Measurements from ENCODE around the gene STAG3. TPM values are rescaled to one million over a fixed set of nuclear protein-coding genes. Genes with fewer than 3 reads are reported as not detected.

Gene STAG3
- total RNA-seq, 1 donor: 0.90 TPM

DNA sequence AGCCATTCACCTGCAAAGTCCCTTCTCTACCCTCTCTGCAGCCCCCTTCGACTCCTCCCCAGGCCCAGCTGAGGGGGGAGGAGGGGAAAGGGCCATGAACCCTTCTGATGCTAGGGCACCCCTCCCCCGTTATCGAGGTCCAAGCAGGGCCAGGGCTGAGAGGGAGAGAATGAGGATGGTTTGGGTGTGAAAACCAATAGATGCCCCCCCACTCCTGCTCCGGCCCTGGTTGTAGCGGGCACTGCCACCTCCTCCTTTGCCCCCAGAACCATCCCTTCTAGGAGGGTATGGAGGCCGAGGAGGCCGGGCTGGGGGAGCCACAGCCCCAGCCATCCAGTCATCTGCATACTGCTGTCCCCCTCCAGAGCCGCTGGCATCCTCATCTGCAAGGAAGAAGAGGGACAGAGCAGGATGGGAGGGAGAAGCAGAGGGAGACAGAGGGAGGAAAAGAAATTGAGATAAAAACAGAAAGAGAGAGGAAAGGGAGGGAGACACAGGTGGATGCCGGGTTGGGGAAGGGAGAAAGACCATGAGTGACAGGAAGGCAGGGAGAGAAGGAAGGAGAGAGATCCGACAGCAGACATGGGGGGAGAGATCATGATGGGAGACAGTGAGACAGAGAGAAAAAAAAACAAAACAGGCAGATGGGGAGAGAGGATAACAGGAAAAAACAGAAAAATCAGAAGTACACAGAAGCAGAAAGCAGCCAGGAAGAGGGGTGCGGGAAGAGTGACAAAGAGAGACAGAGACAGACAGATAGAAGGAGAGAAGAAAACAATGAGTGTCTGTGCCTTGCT lies 7.4 kb upstream of the STAG3 start:
- no peak overlapping the region for H3K4me3 ChIP-seq (ENCODE audit: low read depth, low read length)
- no peak for DNase-seq (ENCODE audit: low read depth)
- TF ChIP-seq, protein P1, sequence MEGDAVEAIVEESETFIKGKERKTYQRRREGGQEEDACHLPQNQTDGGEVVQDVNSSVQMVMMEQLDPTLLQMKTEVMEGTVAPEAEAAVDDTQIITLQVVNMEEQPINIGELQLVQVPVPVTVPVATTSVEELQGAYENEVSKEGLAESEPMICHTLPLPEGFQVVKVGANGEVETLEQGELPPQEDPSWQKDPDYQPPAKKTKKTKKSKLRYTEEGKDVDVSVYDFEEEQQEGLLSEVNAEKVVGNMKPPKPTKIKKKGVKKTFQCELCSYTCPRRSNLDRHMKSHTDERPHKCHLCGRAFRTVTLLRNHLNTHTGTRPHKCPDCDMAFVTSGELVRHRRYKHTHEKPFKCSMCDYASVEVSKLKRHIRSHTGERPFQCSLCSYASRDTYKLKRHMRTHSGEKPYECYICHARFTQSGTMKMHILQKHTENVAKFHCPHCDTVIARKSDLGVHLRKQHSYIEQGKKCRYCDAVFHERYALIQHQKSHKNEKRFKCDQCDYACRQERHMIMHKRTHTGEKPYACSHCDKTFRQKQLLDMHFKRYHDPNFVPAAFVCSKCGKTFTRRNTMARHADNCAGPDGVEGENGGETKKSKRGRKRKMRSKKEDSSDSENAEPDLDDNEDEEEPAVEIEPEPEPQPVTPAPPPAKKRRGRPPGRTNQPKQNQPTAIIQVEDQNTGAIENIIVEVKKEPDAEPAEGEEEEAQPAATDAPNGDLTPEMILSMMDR (IDR thresholded peaks at IDR 0.05; ENCODE audit: insufficient read depth, low read length): no peak

- H3K4me3 ChIP-seq (ENCODE audit: low read depth, low read length): peak overlapping the region; percentile 25
- DNase-seq (ENCODE audit: low read depth): no peak
- TF ChIP-seq, protein P1 (IDR thresholded peaks at IDR 0.05; ENCODE audit: insufficient read depth, low read length): no peak
These were observed 6.5 kb upstream of the STAG3 start for GRCh38 chr7:100171087-100171681.

DNA sequence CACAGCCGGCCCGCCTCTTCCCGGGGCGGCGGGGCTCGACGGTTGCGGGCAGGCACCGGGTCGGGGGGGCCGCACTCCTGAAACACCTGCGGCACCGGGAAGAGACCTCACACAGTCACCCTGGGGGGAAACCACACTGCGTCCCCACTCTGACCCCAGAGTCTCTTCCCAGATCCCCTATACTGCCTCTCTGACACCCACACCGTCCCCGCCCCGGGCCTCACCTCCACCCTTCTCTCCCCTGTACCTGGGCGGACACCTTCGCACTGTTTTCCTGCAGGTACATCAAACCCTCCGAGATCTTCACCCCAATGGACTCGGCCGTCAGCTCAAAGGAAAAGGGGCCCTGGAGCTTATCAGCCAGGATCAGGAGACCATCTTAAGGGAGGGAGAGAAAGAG lies 5.9 kb upstream of the STAG3 start:
- H3K4me3 ChIP-seq (ENCODE audit: low read depth, low read length): no peak overlapping the region
- DNase-seq (ENCODE audit: low read depth): no peak
- TF ChIP-seq, protein P1 (IDR thresholded peaks at IDR 0.05; ENCODE audit: insufficient read depth, low read length): no peak

DNA sequence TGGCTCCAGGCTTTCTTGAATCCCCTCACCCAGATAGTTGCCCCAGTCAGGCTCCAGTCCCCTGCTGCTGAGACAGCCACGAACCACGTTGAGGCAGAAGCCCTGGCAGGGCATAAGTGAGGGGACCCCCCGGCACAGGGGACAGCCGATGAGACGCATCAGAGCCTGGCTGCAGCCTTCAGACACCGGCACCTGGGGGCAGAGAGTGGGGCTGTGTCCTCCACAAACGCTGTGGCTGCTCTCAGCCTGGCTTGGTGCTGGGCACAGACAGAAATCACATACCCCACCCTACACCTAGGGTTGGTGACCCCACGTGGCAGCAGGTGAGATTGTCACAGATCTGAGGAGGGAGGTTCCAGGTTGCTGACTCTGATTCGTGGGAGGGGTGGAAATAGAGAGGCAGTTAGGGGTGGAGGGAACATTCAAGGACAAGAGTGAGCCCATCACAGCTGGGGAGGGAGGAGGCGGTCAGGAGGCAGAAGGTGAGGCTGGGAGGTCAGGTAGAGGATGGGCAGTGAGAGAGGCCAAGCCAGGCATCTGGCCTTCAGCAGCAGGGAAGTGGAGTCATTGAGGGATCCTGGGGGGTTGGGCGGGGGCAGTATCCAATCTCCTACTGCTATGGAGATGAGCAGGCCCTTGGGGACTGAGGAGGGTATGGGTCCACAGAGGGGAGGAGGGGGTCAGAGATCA lies 3.8 kb upstream of the STAG3 start:
- DNase-seq (ENCODE audit: low read depth): no peak
- TF ChIP-seq, protein P1 (IDR thresholded peaks at IDR 0.05; ENCODE audit: insufficient read depth, low read length): no peak
- no peak overlapping the region for H3K4me3 ChIP-seq (ENCODE audit: low read depth, low read length)

DNA sequence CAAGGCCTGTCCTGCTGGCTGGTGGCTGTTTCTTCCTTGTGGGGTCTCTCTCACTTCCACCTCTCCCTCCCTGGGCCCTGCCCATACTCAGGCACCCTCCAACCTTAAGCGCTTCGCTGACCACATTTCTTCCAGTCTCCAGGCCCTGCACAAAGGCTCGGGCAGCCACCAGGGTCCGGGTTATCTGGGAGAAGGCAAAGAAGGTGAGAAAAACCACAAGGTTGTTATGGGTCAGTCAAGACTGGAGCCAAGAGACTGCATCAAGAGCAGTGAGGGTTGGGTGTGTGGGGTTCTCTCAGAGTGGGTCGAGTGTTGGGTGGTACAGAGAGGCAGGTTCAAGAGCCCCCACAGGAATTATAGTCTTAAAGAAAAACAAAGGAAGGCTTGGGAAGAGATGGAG lies 3.1 kb upstream of the STAG3 start:
- H3K4me3 ChIP-seq (ENCODE audit: low read depth, low read length): no peak overlapping the region
- TF ChIP-seq, protein P1 (IDR thresholded peaks at IDR 0.05; ENCODE audit: insufficient read depth, low read length): no peak
- DNase-seq (ENCODE audit: low read depth): no peak

DNA sequence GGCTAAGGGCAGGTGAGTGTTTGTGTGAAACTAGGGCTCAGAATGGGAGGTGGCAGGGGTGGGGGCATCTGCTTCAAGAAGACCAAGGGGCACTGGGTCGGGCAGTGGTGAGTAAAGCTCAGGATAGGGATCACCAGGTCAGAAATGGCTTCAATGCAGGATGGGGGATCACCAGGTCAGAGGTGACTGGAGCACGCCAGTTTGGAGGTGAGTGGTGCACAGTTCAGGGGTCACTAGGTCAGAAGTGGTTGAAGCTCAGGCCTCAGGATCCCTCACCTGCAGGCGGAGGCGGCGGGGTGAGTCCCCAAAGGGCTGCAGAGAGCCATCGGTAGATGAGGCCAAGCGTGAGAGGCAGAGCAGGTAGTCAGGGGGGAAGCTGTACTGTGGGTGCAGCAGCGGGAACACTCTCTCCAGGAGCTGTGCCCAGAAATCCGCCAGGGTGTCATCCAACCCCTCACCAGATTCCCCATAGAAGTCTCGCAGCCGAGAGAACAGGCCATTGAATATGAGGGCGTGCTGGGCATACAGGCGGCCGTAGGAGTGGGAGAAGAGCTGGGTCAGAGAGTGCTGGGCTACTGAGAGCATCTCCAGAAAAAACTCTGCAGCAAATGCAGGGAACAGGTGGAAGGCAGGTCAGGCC lies 2.3 kb upstream of the STAG3 start:
- no peak for DNase-seq (ENCODE audit: low read depth)
- H3K4me3 ChIP-seq (ENCODE audit: low read depth, low read length): no peak overlapping the region
- TF ChIP-seq, protein P1 (IDR thresholded peaks at IDR 0.05; ENCODE audit: insufficient read depth, low read length): no peak
